Activated CD4-positive, alpha-beta T cell treated with anti-CD3 and anti-CD28 coated beads, Interleukin-2, amount 10 ng/mL, durations not matched to agents 24 days and 14 days (primary cell): Measurements from ENCODE around the gene ARHGAP12. TPM values are rescaled to one million over a fixed set of nuclear protein-coding genes. Genes with fewer than 3 reads are reported as not detected.
"Not testable (repeated sequence)": the region's sequence is repeated elsewhere in the genome, so short reads cannot be mapped to it uniquely, and the experiment has no call there.

Source experiments
- DNase-seq: peaks from one replicate; pipeline ENCODE4 v3.0.0; 2022
- H3K27ac Mint-ChIP-seq: one replicate; pipeline ENCODE4 v1.8.0; 2022; ENCODE audit warnings: mild to moderate bottlenecking, mixed read lengths
- H3K27me3 Mint-ChIP-seq: one replicate; pipeline ENCODE4 v1.8.0; 2022; ENCODE audit warnings: mixed read lengths
- H3K36me3 Mint-ChIP-seq: one replicate; pipeline ENCODE4 v1.8.0; 2022; ENCODE audit warnings: low read depth, mild to moderate bottlenecking, mixed read lengths
- H3K4me1 Mint-ChIP-seq: one replicate; pipeline ENCODE4 v1.8.0; 2021; ENCODE audit warnings: mixed read lengths
- H3K4me3 Mint-ChIP-seq: one replicate; pipeline ENCODE4 v1.8.0; 2022; ENCODE audit warnings: mild to moderate bottlenecking, moderate library complexity, mixed read lengths
- H3K9me3 Mint-ChIP-seq: one replicate; pipeline ENCODE4 v1.8.0; 2021; ENCODE audit warnings: mixed read lengths
- intact Hi-C: fragments of 100-400 bp; cut with micrococcal nuclease; formaldehyde crosslinking; loops from one replicate; pipeline ENCODE4 v1.15.1; 2023
- total RNA-seq: library from RNA; stranded (reverse); gene quantifications from 2 replicates; pipeline ENCODE4 v1.2.3, GENCODE V29; 2022

Gene ARHGAP12
- total RNA-seq, 1 donor from 2014 or later, result 3.7 TPM

GRCh38 chr10:31897506-31897905, 31.1 kb downstream of the ARHGAP12 start:
- peaks cover 11% of the 10 kb centered on the region for H3K9me3 Mint-ChIP-seq
- H3K27ac Mint-ChIP-seq, result no peak overlapping the region
- intact Hi-C loops, result no loop called here
- H3K4me1 Mint-ChIP-seq, result no peaks in the 10 kb centered on the region
- peaks cover 11% of the 10 kb centered on the region for H3K36me3 Mint-ChIP-seq
- no peaks in the 10 kb centered on the region for H3K27me3 Mint-ChIP-seq
- H3K4me3 Mint-ChIP-seq, result no peak overlapping the region
- no peak for DNase-seq

GRCh38 chr10:31896968-31897384, 31.7 kb downstream of the ARHGAP12 start:
- Mint-ChIP-seq H3K36me3 (peaks cover 11% of the 10 kb centered on the region), H3K4me3 (no peak overlapping the region), H3K4me1 (no peaks in the 10 kb centered on the region), H3K27ac (no peak overlapping the region), H3K9me3 (peaks cover 10% of the 10 kb centered on the region), H3K27me3 (no peaks in the 10 kb centered on the region)
- DNase-seq, result no peak
- intact Hi-C loops, result no loop called here

GRCh38 chr10:31895722-31896121, 32.9 kb downstream of the ARHGAP12 start:
- H3K4me3 Mint-ChIP-seq, intact Hi-C loops, DNase-seq, H3K4me1 Mint-ChIP-seq, H3K36me3 Mint-ChIP-seq, H3K27ac Mint-ChIP-seq, H3K27me3 Mint-ChIP-seq, H3K9me3 Mint-ChIP-seq: not testable (repeated sequence)

GRCh38 chr10:31888442-31888841, 40.2 kb downstream of the ARHGAP12 start:
- Mint-ChIP-seq H3K27me3 (no peaks in the 10 kb centered on the region), H3K27ac (no peak overlapping the region), H3K4me1 (no peaks in the 10 kb centered on the region), H3K9me3 (no peaks in the 10 kb centered on the region), H3K4me3 (no peak overlapping the region), H3K36me3 (no peaks in the 10 kb centered on the region)
- intact Hi-C loops, result no loop called here
- no peak for DNase-seq

GRCh38 chr10:31887850-31888249, 40.8 kb downstream of the ARHGAP12 start:
- Mint-ChIP-seq H3K4me3 (no peak overlapping the region), H3K27ac (no peak overlapping the region), H3K9me3 (no peaks in the 10 kb centered on the region), H3K4me1 (no peaks in the 10 kb centered on the region), H3K36me3 (no peaks in the 10 kb centered on the region), H3K27me3 (no peaks in the 10 kb centered on the region)
- no peak for DNase-seq
- intact Hi-C loops, result no loop called here

GRCh38 chr10:31886885-31887284, 41.7 kb downstream of the ARHGAP12 start:
- intact Hi-C loops, result no loop called here
- Mint-ChIP-seq H3K36me3 (no peaks in the 10 kb centered on the region), H3K4me1 (no peaks in the 10 kb centered on the region), H3K27ac (no peak overlapping the region), H3K4me3 (no peak overlapping the region), H3K9me3 (no peaks in the 10 kb centered on the region), H3K27me3 (no peaks in the 10 kb centered on the region)
- DNase-seq, result no peak

GRCh38 chr10:31885971-31886370, 42.7 kb downstream of the ARHGAP12 start:
- Mint-ChIP-seq H3K27me3 (no peaks in the 10 kb centered on the region), H3K9me3 (no peaks in the 10 kb centered on the region), H3K4me1 (no peaks in the 10 kb centered on the region), H3K36me3 (no peaks in the 10 kb centered on the region), H3K4me3 (no peak overlapping the region), H3K27ac (no peak overlapping the region)
- no peak for DNase-seq
- intact Hi-C loops, result no loop called here

- no peak overlapping the region for H3K27ac Mint-ChIP-seq
- no peaks in the 10 kb centered on the region for H3K9me3 Mint-ChIP-seq
- no peaks in the 10 kb centered on the region for H3K36me3 Mint-ChIP-seq
- no peak for DNase-seq
- H3K4me3 Mint-ChIP-seq, result no peak overlapping the region
- intact Hi-C loops, result no loop called here
- H3K4me1 Mint-ChIP-seq, result no peaks in the 10 kb centered on the region
- no peaks in the 10 kb centered on the region for H3K27me3 Mint-ChIP-seq
These were observed 44.2 kb downstream of the ARHGAP12 start for GRCh38 chr10:31884386-31884785.

GRCh38 chr10:31883397-31883796, 45.2 kb downstream of the ARHGAP12 start:
- no peak for DNase-seq
- no peaks in the 10 kb centered on the region for H3K9me3 Mint-ChIP-seq
- no peak overlapping the region for H3K27ac Mint-ChIP-seq
- H3K36me3 Mint-ChIP-seq, result no peaks in the 10 kb centered on the region
- no peaks in the 10 kb centered on the region for H3K4me1 Mint-ChIP-seq
- H3K27me3 Mint-ChIP-seq, result no peaks in the 10 kb centered on the region
- intact Hi-C loops, result no loop called here
- H3K4me3 Mint-ChIP-seq, result no peak overlapping the region

GRCh38 chr10:31878486-31878885, 50.1 kb downstream of the ARHGAP12 start:
- Mint-ChIP-seq H3K4me3 (no peak overlapping the region), H3K27me3 (no peaks in the 10 kb centered on the region), H3K27ac (no peak overlapping the region), H3K4me1 (peaks cover 12% of the 10 kb centered on the region), H3K9me3 (no peaks in the 10 kb centered on the region), H3K36me3 (no peaks in the 10 kb centered on the region)
- intact Hi-C loops, result loop anchor here (5.0 kb wide), 1 partner anchor 44 kb away; no protein-coding TSS in a partner anchor
- DNase-seq, result no peak

- H3K4me3 Mint-ChIP-seq, result no peak overlapping the region
- peaks cover 12% of the 10 kb centered on the region for H3K4me1 Mint-ChIP-seq
- H3K27ac Mint-ChIP-seq, result no peak overlapping the region
- intact Hi-C loops, result loop anchor here (5.0 kb wide), 1 partner anchor 45 kb away; no protein-coding TSS in a partner anchor
- H3K27me3 Mint-ChIP-seq, result no peaks in the 10 kb centered on the region
- DNase-seq, result no peak
- H3K36me3 Mint-ChIP-seq, result no peaks in the 10 kb centered on the region
- no peaks in the 10 kb centered on the region for H3K9me3 Mint-ChIP-seq
These were observed 51.8 kb downstream of the ARHGAP12 start for GRCh38 chr10:31876652-31877352.

- H3K36me3 Mint-ChIP-seq, result no peaks in the 10 kb centered on the region
- DNase-seq, result no peak
- H3K4me1 Mint-ChIP-seq, result peaks cover 12% of the 10 kb centered on the region
- H3K27ac Mint-ChIP-seq, result no peak overlapping the region
- H3K9me3 Mint-ChIP-seq, result no peaks in the 10 kb centered on the region
- no peaks in the 10 kb centered on the region for H3K27me3 Mint-ChIP-seq
- intact Hi-C loops, result loop anchor here (5.0 kb wide), 1 partner anchor 47 kb away; no protein-coding TSS in a partner anchor
- no peak overlapping the region for H3K4me3 Mint-ChIP-seq
These were observed 53.0 kb downstream of the ARHGAP12 start for GRCh38 chr10:31875608-31876007.

- H3K27me3 Mint-ChIP-seq, result no peaks in the 10 kb centered on the region
- DNase-seq, result no peak
- H3K4me3 Mint-ChIP-seq, result no peak overlapping the region
- H3K27ac Mint-ChIP-seq, result no peak overlapping the region
- no peaks in the 10 kb centered on the region for H3K36me3 Mint-ChIP-seq
- H3K9me3 Mint-ChIP-seq, result no peaks in the 10 kb centered on the region
- H3K4me1 Mint-ChIP-seq, result peaks cover 12% of the 10 kb centered on the region
- intact Hi-C loops, result no loop called here
These were observed 54.9 kb downstream of the ARHGAP12 start for GRCh38 chr10:31873724-31874123.

GRCh38 chr10:31871266-31872065, 57.2 kb downstream of the ARHGAP12 start:
- H3K27me3 Mint-ChIP-seq, result no peaks in the 10 kb centered on the region
- no peaks in the 10 kb centered on the region for H3K9me3 Mint-ChIP-seq
- no peak for DNase-seq
- intact Hi-C loops, result no loop called here
- no peaks in the 10 kb centered on the region for H3K36me3 Mint-ChIP-seq
- peaks cover 6% of the 10 kb centered on the region for H3K4me1 Mint-ChIP-seq
- no peak overlapping the region for H3K27ac Mint-ChIP-seq
- no peak overlapping the region for H3K4me3 Mint-ChIP-seq
